AG09319 (cell line): ENCODE data around the gene KRT13.

Experiments
- DNase-seq: peaks from one replicate; pipeline ENCODE4 v3.0.0-alpha.2; 2010; ENCODE audit warnings: low read depth; ENCODE audit errors: extremely low read depth
- TF ChIP-seq, protein P1 (sequence below): IDR thresholded peaks from 2 replicates; pipeline ENCODE4 v1.5.1; 2011; ENCODE audit warnings: low read depth, mild to moderate bottlenecking, inconsistent platforms, low read length, moderate library complexity

The KRT13 gene

DNA sequence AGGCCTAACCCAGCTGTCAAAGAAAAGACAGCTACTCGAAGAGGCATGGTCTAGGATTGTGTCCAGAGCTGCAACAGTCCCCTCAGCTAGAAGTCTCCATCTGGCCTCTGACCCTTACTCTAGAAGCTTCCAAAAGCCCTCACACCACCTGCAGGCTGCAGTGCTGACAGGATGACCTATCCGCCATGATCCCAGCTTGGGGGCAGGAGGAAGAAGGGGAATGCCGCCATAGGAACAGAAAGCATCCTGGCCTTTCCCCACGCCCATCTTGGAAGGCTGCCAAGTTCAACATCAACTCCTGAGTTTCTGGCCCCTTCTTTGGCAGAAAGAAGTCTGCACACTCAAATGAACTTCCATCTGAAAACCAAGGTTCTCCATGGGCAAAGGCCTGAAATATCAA is 12.6 kb downstream of the KRT13 start:
- TF ChIP-seq, protein P1, sequence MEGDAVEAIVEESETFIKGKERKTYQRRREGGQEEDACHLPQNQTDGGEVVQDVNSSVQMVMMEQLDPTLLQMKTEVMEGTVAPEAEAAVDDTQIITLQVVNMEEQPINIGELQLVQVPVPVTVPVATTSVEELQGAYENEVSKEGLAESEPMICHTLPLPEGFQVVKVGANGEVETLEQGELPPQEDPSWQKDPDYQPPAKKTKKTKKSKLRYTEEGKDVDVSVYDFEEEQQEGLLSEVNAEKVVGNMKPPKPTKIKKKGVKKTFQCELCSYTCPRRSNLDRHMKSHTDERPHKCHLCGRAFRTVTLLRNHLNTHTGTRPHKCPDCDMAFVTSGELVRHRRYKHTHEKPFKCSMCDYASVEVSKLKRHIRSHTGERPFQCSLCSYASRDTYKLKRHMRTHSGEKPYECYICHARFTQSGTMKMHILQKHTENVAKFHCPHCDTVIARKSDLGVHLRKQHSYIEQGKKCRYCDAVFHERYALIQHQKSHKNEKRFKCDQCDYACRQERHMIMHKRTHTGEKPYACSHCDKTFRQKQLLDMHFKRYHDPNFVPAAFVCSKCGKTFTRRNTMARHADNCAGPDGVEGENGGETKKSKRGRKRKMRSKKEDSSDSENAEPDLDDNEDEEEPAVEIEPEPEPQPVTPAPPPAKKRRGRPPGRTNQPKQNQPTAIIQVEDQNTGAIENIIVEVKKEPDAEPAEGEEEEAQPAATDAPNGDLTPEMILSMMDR: no peak
- no peak for DNase-seq

DNA sequence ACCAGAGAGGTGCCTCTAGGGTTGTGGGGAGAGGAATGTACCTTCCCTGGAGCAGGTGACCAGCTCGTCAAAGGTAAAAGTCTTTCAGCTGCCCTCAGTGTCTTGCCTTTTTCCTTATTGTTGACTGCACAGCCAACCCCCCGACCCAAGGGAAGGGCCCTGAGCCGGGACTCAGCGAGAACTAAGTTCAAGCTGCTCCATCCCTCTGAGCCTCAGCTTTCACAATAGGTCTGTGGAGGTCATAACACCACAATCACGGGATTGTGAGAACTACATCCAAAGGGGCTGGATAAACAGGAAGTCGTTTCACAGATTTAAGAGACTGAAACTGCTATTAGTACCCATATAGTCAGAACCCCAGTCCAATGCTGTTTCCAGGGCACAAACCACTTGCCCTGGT is 13.1 kb downstream of the KRT13 start:
- DNase-seq: no peak
- TF ChIP-seq, protein P1: no peak

DNA sequence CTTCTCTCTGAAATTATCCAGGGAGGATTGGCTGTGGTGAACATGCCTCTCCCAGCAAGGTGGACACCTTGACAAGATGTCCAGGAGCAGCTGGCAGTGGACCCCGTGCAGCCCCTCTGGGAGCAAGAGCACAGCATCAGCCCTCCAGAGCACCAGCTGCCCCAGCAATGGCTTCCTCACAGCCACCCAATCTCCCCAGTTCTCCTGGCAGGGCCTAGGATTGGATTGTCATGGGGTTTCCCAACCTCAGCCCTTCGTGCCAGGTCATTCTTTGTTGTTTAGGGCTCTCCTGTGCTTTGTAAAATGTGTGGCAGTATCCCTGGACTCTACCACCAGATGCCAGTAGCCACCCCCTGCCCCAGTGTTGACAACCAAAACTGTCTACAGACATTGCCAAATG is 13.9 kb downstream of the KRT13 start:
- TF ChIP-seq, protein P1: no peak

DNA sequence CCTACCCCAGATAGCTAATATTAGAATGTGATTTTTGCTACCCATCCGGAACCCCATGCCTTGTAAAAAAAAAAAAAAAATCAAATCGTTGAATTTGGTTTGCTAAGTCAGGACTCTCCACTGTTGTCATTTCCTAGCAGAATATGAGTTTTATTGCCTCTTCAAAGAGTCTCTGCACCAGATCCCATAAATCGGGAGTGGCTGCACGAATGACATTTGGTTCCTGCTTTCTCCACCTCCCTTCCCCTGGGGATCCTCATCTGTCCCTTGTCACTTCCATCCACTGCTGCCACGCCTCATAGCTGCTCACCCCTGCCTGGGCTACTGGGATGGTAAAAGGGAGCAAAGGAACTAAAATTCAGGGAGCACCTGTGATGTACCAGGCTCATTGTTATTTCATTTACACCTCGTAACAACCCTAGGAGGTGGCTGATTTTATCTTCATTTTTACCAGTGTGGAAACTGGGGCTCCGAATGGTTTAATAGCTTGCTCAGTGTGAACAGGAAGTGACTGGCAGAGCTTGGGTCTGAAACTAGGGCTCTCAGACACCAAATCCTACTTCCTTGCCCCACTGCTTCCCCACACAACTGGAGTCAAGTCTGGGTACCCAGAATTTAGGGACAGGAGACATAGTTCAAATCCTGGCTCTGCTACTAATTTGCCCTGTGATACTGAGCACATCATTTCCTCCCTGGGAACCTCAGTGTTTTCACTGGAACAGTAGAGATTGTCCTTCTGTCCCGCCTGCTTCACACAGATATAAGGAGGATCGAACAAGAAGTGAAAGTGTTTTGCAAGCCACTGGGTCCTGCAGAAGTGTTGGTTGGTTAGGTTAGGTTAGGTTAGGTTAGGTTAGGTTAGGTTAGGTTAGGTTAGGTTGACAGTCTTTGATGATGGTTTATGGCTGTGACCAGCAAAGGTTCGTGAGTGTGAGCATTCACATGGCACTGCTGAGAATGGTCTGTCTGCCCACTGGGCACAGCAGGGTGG is 15.1 kb downstream of the KRT13 start:
- TF ChIP-seq, protein P1: no peak
- no peak for DNase-seq

More for the DNA sequence above, 13.9 kb downstream of the KRT13 start:
- no peak for DNase-seq

DNA sequence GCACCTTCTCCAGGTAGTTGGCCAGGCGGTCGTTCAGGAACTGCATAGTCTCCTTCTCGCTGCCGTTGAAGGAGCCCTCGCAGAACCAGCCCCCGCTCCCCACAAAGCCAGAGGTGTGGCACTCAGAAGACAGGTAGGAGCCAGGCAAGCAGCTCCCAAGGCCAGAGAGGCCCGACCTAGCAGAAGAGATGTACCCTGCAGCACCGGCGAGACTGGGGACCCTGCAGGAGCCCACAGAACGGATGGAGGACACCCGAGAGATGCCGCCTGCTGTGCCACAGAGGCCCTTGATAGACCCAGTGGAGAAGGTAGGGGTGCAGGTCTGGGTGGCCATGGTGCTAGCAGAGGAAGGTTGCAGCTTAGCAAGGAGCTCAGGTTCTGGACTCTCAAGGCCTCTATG is 15.9 kb downstream of the KRT13 start, which contains the start of gene KRT36:
Gene KRT36 (minus strand): TSS at position 380 of the 400 bp plus-strand sequence. CDS start 46 bp downstream, at position 334.
- no peak for DNase-seq
- TF ChIP-seq, protein P1: no peak

DNA sequence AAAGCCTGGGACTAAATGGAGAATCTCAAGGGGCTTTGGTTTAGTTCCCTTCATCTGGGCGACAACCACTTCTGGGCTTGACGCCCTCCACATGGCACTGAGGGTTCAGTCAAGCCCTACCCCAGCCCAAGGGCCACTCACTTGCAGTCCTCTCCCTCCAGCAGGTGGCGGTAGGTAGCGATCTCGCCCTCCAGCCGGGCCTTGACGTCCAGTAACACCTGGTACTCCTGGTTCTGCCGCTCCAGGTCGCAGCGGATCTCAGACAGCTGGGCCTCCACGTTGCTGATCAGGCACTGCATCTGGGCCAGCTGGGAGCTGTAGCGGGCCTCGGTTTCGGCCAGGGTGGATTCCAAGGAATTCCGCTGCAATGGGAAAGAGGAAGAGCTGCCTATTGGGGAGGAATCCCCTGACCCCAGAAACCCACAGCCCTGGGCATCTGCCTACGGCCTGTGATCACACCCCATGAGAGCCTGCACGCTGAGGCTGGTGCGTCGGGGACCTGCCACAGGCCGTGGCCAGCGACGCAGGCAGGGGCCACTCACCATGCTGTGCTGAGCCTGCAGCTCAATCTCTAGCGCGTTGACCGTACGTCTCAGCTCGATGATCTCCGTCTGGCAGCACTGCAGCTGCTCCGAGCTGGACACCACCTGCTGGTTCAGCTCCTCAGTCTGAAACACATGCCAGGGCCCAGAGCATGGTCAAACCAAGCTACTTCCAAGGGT is 18.4 kb downstream of the KRT13 start:
- TF ChIP-seq, protein P1: peak; percentile 4
- no peak for DNase-seq

DNA sequence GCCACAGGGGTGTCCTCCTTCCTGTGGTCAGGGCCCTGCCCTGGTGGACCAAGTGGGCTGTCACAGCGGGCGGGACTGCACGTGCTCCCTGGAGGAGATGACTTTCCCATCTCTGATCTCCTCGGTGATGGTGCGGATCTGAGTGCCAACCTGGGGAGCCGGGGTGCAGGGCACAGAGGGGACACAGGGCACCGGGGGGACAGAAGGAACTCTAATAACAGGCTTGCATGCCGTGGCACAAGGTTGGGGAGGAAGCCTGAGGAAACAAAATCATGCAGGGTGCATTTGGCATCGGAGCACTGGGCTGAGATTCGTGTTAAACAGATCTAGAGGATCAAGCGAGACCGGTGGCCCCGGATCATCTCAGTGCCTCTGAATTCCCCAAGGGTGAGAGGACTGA is 19.1 kb downstream of the KRT13 start:
- DNase-seq: no peak
- TF ChIP-seq, protein P1: no peak
